ENCODE measurements around the gene JPH2. TPM values are rescaled to one million over a fixed set of nuclear protein-coding genes. Genes with fewer than 3 reads are reported as not detected.

The JPH2 gene
- total and polyA plus RNA-seq, 2 donors from 2014 or later = 2.5 to 11.4 TPM

- no peak for DNase-seq
- no peak for TF ChIP-seq CTCF (IDR thresholded peaks at IDR 0.05; ENCODE audit: borderline replicate concordance, extremely low read depth, insufficient read depth)
- Histone ChIP-seq H3K36me3 (ENCODE audit: control insufficient read depth in 2 of 3, insufficient read depth in 3 of 3, low read length in 3 of 3) (no peaks in the 10 kb centered on the region), H3K9me3 (ENCODE audit: control insufficient read depth in 2 of 3, insufficient read depth in 1 of 3, low read length in 3 of 3) (no peaks in the 10 kb centered on the region), H3K4me3 (ENCODE audit: low read length in 3 of 3) (no peak overlapping the region), H3K27ac (ENCODE audit: low read depth in 2 of 2, low read length in 2 of 2) (no peak overlapping the region), H3K27me3 (ENCODE audit: control insufficient read depth, insufficient read depth, low read length) (no peaks in the 10 kb centered on the region), H3K4me1 (ENCODE audit: control insufficient read depth in 2 of 3, insufficient read depth in 2 of 3, low read depth in 1 of 3, low read length in 3 of 3) (no peaks in the 10 kb centered on the region), H3K9ac (ENCODE audit: low read length in 3 of 3) (no peak overlapping the region)
- no peak for FAIRE-seq
- intact Hi-C loops (cut with DNase I) = no loop called here
Measured at GRCh38 chr20:44123874-44124535, 63.0 kb downstream of the JPH2 start.

DNA sequence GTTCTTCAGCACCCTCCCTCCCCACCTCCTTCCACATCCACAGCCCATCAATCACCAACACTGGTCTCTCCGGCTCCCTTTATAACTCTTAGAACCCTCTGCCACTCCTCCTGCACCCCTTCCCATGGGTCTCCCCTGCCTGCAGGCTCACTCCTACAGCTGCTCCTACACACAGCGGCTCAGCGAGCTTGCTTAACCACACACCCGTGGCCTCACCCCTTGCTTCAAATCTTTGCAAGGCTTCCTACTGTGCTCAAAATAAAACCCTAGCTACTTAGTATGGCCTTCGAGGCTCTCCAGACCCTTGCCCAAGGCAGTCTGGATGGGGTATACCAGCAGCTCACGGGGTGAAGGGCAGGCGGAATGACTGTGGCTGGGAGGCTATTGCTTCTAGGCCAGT lies 63.7 kb downstream of the JPH2 start:
- intact Hi-C loops (cut with DNase I) = no loop called here
- no peak overlapping the region for H3K9ac ChIP-seq (ENCODE audit: low read length in 3 of 3)
- FAIRE-seq = no peak

DNA sequence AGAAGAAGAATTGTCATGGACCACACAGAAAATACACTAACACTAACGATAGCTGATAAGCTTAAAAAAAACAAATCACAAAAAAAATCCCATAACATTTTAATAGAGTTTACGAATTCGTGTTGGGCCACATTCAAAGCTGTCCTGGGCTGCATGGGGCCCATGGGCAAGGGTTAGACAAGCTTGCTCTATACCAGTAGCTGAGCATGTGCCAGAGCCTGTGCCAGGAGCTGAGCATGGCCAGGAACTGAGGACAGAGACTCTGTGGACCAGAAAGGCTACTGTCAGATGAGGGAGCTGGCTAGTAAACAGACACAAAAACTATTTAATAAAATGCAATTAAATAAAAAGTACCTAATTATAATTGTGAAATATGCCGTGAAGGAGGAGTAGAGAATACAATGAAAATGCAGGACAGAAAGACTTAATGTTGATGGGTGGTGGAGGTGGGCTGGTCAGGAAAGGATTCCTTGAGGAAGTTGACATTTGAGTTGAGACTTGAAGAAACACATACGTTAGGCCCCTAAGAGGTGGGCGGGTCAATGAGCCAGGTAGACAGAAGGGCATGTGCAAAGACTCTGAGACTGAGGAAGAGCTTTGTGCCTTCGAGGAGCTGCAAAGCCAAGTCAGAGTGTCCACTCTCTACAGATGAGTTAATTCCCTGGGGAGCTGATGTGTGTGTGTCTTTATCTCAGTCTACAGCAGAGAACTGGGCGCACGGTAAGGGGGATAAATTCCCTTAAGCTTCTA lies 66.1 kb downstream of the JPH2 start:
- no peak overlapping the region for H3K9ac ChIP-seq (ENCODE audit: low read length in 3 of 3)
- H3K9me3 ChIP-seq (ENCODE audit: control insufficient read depth in 2 of 3, insufficient read depth in 1 of 3, low read length in 3 of 3) = no peaks in the 10 kb centered on the region
- TF ChIP-seq CTCF (IDR thresholded peaks at IDR 0.05; ENCODE audit: borderline replicate concordance, extremely low read depth, insufficient read depth) = no peak
- no peak overlapping the region for H3K4me3 ChIP-seq (ENCODE audit: low read length in 3 of 3)
- no peaks in the 10 kb centered on the region for H3K4me1 ChIP-seq (ENCODE audit: control insufficient read depth in 2 of 3, insufficient read depth in 2 of 3, low read depth in 1 of 3, low read length in 3 of 3)
- no peaks in the 10 kb centered on the region for H3K27me3 ChIP-seq (ENCODE audit: control insufficient read depth, insufficient read depth, low read length)
- DNase-seq = no peak
- FAIRE-seq = no peak
- intact Hi-C loops (cut with DNase I) = no loop called here
- no peak overlapping the region for H3K27ac ChIP-seq (ENCODE audit: low read depth in 2 of 2, low read length in 2 of 2)
- H3K36me3 ChIP-seq (ENCODE audit: control insufficient read depth in 2 of 3, insufficient read depth in 3 of 3, low read length in 3 of 3) = no peaks in the 10 kb centered on the region

More for the DNA sequence above, 63.7 kb downstream of the JPH2 start:
- DNase-seq = no peak
- Histone ChIP-seq H3K4me3 (ENCODE audit: low read length in 3 of 3) (no peak overlapping the region), H3K9me3 (ENCODE audit: control insufficient read depth in 2 of 3, insufficient read depth in 1 of 3, low read length in 3 of 3) (no peaks in the 10 kb centered on the region), H3K4me1 (ENCODE audit: control insufficient read depth in 2 of 3, insufficient read depth in 2 of 3, low read depth in 1 of 3, low read length in 3 of 3) (no peaks in the 10 kb centered on the region), H3K36me3 (ENCODE audit: control insufficient read depth in 2 of 3, insufficient read depth in 3 of 3, low read length in 3 of 3) (no peaks in the 10 kb centered on the region), H3K27me3 (ENCODE audit: control insufficient read depth, insufficient read depth, low read length) (no peaks in the 10 kb centered on the region), H3K27ac (ENCODE audit: low read depth in 2 of 2, low read length in 2 of 2) (no peak overlapping the region)
- no peak for TF ChIP-seq CTCF (IDR thresholded peaks at IDR 0.05; ENCODE audit: borderline replicate concordance, extremely low read depth, insufficient read depth)

Data from kidney (tissue), 14 donors.